Stimulated activated CD8-positive, alpha-beta memory T cell treated with anti-CD3 and anti-CD28 coated beads, Interleukin-2, amount 100 ng/mL, for 1 hour (primary cell): ENCODE measurements around the gene RAB5IF.
"Not testable (repeated sequence)": the region's sequence is repeated elsewhere in the genome, so short reads cannot be mapped to it uniquely, and the experiment has no call there.

Experiments
- DNase-seq, 2 donors: peaks; one replicate each; pipeline ENCODE4 v3.0.0-alpha.2; 2020; ENCODE audit warnings: low read depth in 2 of 2

RAB5IF gene

DNA sequence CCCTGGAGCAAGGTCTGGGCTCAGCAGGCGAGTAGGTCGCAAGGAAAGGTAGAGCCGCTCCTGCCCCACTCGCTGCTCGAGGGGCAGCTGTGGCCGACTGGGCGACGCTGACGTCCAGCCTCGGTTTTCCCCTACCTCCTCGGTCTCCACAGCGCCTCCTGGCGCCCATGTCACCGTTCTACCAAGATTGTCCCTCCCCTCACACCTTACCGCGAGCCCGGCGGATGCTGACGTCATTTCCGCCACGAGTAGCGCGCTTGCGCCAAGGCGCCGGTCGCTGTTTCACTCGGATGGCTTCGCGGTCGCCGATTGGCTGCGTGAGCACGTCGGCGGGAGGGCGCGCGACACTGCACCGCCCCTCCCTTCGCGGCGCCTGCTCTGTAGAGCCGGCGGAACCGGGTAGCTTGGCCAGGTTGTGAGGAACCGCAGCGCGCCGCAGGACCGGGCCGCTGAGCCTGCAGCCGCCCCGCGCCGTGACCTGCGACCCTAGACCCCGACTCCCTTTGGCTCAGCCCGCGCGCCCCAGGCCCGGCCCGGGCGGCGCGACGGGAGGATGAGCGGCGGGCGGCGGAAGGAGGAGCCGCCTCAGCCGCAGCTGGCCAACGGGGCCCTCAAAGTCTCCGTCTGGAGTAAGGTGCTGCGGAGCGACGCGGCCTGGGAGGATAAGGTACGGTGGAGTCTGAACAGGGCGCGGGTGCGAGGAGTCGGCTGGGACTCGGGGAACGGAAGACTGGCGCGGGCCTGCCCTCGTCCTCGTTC is at the start of gene RAB5IF:
RAB5IF (plus strand) TSS at position 381 of the 759 bp plus-strand sequence; CDS start at position 554, 173 bp downstream.
- peak; percentile 97 to 99 for DNase-seq

DNA sequence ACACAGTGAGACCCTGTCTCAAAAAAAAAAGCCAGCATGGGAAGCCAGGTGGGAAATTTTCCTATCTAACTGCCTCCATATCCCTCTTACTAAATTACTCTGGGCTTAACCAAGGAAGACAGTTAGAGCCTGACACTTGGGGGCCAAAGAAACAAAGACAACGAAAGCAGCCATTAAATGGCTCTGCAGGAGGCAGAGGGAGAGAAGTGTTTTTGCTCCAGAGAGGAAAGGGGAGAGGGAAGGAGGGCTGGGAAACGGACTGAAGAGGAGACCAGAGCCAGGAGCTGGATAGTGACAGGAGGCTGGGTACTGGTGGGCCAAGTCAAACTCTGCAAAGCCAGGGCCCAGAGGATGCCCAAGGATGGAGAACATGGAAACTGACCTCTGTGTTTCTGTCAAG is 42.9 kb upstream of the RAB5IF start:
- DNase-seq = no peak

GRCh38 chr20:36563374-36563773 is 42.2 kb upstream of the RAB5IF start:
- no peak for DNase-seq

GRCh38 chr20:36564078-36564725 is 41.4 kb upstream of the RAB5IF start:
- not testable (repeated sequence) for DNase-seq

GRCh38 chr20:36564726-36565121 is 40.9 kb upstream of the RAB5IF start:
- DNase-seq = not testable (repeated sequence)

DNA sequence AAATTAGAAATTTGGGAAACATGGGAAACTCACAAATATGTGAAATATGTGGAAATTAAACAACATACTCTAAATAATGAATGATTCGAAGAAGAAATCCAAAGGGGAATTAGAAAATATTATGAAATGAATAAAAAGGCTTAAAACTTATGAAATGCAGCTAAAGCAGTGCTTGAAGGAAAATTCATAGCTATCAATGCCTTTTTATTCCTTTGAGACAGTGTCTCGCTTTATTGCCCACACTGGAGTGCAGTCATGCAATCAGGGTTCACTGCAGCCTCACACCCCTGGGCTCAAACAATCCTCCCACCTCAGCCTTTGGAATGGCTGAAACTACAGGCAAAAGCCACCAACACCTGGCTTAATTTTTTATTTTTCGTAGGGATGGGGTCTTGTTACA is 40.1 kb upstream of the RAB5IF start:
- no peak for DNase-seq

GRCh38 chr20:36569847-36570429 is 35.6 kb upstream of the RAB5IF start:
- no peak for DNase-seq

GRCh38 chr20:36571564-36572504 is 33.7 kb upstream of the RAB5IF start:
- no peak for DNase-seq

GRCh38 chr20:36572701-36573102 is 32.9 kb upstream of the RAB5IF start:
- DNase-seq = peak; percentile 46 to 47

DNA sequence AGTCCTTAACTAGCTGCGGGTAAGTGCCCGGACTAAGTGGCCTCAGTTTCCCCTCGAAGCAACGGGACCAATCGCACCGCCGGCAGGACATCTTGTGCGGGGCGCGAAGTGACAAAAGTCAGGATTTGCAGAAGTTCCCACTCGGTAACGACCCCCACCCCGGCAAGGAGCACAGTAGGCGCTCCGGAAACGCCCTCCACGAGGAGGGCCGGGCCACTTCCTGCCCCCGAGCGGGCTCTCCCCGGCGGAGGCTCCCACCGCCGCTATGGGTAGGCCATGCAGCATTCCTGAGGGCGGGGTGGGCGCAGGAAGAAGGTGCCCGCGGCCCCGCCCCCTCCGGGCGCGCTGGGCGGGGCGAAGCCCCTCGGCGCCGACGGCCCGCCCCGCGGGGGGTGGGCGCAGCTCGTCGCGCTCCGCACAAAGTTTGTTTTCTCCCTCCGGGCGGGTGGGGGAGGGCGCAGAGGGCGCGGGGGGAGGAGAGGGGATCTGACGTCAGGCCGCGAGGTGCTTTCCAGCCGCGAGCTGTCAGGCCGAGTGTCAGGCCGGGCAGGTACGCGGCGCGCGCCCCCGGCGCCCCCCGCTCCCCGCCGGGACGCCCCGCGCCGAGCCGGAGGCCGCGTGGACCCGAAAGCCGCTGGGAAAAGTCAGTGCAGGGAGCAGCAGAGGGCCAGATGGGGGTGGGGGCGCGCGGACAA is 32.3 kb upstream of the RAB5IF start, which contains the start of gene TGIF2:
TGIF2 (plus strand) TSS at position 495 of the 695 bp plus-strand sequence. CDS start 5,178 bp downstream, outside the sequence.
- DNase-seq = peak; percentile 85 to 86

- peak in 1 of 2 donors; percentile 15 for DNase-seq
These were observed 31.7 kb upstream of the RAB5IF start for GRCh38 chr20:36573798-36574365.

DNA sequence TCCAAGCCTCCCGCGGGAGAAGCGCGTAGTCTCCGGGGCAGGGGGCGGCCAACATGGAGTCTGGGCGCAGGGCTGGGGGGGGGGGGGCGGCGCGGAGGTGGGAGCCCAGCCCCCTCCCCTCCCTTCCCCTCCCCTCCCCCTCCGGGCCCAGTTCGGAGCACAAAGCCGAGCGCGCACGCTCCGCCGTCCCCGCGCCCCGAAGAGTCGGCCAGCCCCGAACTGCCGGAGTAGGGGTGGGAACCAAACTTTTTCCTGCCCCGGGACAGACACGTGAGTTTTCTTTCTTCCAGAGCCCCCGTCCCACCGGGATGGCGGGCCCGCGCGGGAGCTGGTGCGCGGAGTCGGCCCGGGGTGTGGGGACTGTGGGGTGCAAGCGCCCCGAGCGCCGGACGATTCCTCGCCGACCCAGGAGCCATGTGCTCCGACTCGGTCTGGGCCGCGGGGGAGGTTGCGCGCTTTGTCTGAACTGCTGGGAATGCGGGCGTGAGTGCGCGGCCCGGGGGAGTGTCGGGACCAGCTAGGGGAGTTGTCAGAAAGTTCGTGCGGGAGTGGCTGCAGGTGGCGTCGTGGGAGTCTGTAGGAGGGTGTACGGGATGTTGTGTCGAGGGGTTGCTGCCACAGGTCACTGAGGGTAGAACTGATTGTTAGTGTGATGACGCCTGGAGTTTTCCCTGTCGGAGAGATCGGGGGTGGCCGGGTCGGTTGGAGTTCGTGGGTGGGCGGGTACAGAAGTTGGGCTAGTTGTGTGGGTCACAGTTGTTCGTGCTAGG is 31.0 kb upstream of the RAB5IF start:
- DNase-seq = peak in 1 of 2 donors; percentile 11

DNA sequence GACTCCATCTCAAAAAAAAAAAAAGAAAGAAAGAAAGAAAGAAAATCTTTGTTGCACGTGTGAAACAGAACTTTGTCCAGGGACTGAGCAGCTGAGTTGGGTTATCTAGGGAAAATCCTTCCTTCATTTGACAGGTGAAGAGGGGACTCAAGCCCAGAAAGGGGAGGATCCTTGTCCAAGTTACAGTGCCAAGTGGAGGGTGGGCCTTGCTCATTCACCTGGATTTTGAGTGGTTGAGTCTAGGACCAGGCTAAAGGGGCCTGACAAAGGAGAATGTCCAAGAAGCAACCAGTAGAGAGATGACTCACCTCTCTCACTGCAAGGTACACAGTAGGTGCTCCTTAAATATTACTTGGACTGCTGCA is 29.5 kb upstream of the RAB5IF start:
- DNase-seq = no peak

DNA sequence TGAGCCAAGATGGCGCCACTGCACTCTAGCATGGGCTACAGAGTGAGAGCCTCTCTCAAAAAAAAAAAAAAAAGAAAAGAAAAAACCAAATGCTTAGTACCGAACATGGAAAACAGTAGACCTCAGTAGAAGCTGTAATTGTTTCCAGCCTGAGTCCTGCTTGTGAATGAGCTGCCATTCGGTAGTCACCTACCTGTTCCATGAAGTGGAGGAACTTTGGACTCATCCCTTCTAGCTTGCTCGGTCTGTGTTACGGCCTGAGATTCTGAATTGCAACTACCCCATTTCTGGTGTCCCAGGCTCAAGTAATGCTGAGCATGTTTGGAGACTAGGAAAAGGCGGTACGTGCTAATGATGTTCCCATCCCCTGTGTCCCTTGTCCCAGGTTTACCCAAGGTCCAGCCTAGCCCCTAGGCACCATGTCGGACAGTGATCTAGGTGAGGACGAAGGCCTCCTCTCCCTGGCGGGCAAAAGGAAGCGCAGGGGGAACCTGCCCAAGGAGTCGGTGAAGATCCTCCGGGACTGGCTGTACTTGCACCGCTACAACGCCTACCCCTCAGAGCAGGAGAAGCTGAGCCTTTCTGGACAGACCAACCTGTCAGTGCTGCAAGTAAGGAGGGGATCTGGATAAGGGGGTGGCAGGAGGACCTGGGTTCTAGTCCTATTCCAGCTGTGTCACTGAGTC is 27.1 kb upstream of the RAB5IF start:
- no peak for DNase-seq

DNA sequence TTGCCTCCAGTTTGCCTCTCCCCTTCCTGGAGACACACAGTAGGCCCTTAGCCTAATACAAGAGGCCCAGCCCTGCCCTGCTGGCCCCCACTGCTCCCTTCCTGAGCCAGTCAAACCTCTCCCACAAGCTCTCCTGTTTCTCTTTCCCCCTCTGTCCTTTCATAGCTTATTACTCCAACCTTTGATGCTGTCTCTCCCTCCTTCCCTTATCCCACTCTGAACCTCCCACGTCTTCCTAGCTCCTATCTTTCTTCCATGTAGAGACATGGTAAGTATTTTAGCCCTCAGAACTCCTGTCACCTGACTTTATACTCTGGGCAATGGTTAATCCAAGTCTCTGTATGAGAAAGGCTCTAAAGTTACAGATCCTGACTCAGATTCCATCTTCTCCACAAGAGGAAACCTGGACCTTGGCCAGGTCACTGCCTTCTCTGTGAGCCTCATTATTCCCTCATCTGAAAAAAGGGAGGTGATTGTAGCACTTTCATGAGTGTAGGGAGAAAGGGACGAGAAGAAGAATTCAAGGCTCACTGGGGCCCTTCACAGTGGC is 25.5 kb upstream of the RAB5IF start:
- no peak for DNase-seq

GRCh38 chr20:36582322-36582721 is 23.3 kb upstream of the RAB5IF start:
- no peak for DNase-seq

DNA sequence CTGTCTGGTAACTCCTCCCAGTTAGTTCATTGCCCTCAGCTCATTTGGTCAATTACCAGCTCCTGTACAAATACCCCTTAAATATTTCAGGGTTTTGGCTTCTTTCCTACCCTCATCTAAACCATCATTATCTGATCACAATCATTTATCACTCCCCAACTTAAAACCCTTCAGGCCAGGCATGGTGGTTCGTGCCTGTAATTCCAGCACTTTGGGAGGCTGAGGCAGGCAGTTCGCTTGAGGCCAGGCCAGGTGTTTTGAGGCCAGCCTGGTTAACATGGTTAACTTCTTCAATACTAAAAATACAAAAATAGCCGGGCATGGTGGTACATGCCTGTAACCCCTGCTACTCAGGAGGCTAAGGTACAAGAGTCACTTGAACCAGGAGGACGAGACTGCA is 22.8 kb upstream of the RAB5IF start:
- DNase-seq = no peak

DNA sequence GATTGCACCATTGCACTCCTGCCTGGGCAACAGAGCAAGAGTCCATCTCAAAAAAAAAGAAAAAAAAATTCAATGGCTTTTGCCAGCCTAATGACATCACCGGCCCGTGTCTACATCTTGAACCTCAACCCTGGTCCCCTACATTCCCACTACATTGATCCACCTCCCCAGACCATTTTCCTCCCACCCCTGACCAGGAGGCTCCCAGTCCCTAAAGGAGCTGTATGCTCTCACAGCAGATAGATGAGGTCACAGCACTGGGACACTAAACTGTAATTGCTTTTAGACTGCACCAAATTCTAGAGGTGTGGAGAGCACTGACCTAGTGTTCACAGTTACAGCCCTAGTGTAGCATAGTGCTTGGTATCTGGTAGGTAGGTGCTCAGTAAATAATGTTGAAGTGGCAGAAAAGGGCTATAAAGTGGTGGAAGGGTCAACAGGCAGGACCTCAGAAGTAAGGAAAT is 21.5 kb upstream of the RAB5IF start:
- no peak for DNase-seq
